Liver (tissue), 9 donors: ENCODE results near the gene RELN. TPM values are rescaled to one million over a fixed set of nuclear protein-coding genes. Genes with fewer than 3 reads are reported as not detected.

Experiments
- DNase-seq: peaks from one replicate; pipeline ENCODE4 v3.0.0-alpha.2; 2017; ENCODE audit warnings: low spot score
- H3K27ac ChIP-seq, 2 donors: one replicate each; pipeline ENCODE4 v1.7.0; 2013; ENCODE audit warnings: inconsistent platforms in 2 of 2, low read length in 2 of 2, control low read depth in 1 of 2, low read depth in 1 of 2, mild to moderate bottlenecking in 1 of 2
- H3K27me3 ChIP-seq, 4 donors: one replicate each; pipeline versions ENCODE4 v1.6.1 to v1.7.0; 2013; ENCODE audit warnings: low read length in 3 of 4, inconsistent platforms in 1 of 4, mild to moderate bottlenecking in 1 of 4, moderate library complexity in 1 of 4; ENCODE audit not compliant: control insufficient read depth in 4 of 4, insufficient read depth in 4 of 4
- H3K36me3 ChIP-seq, 4 donors: one replicate each; pipeline versions ENCODE4 v1.6.1 to v1.7.0; 2013; ENCODE audit warnings: low read length in 3 of 4, mild to moderate bottlenecking in 3 of 4, low read depth in 1 of 4, moderate library complexity in 1 of 4; ENCODE audit not compliant: control insufficient read depth in 4 of 4, insufficient read depth in 3 of 4
- H3K4me1 ChIP-seq, 4 donors: one replicate each; pipeline versions ENCODE4 v1.6.1 to v1.7.0; 2013; ENCODE audit warnings: low read length in 3 of 4, mild to moderate bottlenecking in 3 of 4, moderate library complexity in 1 of 4; ENCODE audit not compliant: control insufficient read depth in 4 of 4, insufficient read depth in 4 of 4
- H3K4me3 ChIP-seq, 3 donors: one replicate each; pipeline versions ENCODE4 v1.6.1 to v1.7.0; 2013; ENCODE audit warnings: low read length in 3 of 3, control low read depth in 1 of 3, low read depth in 1 of 3, mild to moderate bottlenecking in 1 of 3
- H3K9ac ChIP-seq, 2 donors: one replicate each; pipeline ENCODE4 v1.7.0; 2013; ENCODE audit warnings: low read length in 2 of 2, mild to moderate bottlenecking in 2 of 2, moderate library complexity in 2 of 2, control low read depth in 1 of 2, low read depth in 1 of 2
- H3K9me3 ChIP-seq, 4 donors: one replicate each; pipeline versions ENCODE4 v1.6.1 to v1.7.0; 2013; ENCODE audit warnings: low read length in 3 of 4; ENCODE audit not compliant: control insufficient read depth in 4 of 4
- ATF3 ChIP-seq: IDR thresholded peaks from 2 replicates; pipeline ENCODE4 v1.6.1; 2016; ENCODE audit warnings: antibody characterized with exemption
- CTCF ChIP-seq: fragments of 150-350 bp; IDR thresholded peaks from 2 replicates; pipeline ENCODE4 v1.5.1; 2017; ENCODE audit warnings: improper control_type of control experiment, low read depth, low read length; ENCODE audit not compliant: missing input control
- FOXA1 ChIP-seq: IDR thresholded peaks from 2 replicates; pipeline ENCODE4 v1.6.1; 2016; ENCODE audit warnings: antibody characterized with exemption
- FOXA2 ChIP-seq: IDR thresholded peaks from 2 replicates; pipeline ENCODE4 v1.6.1; 2016; ENCODE audit warnings: antibody characterized with exemption
- GABPA ChIP-seq, 2 donors: IDR thresholded peaks in 1 of 2; conservative IDR thresholded peaks in 1 of 2; 2 replicates each; pipeline ENCODE4 v1.6.1; 2016; ENCODE audit warnings: antibody characterized with exemption in 2 of 2, mild to moderate bottlenecking in 1 of 2, moderate library complexity in 1 of 2
- HNF4A ChIP-seq, 2 donors: conservative IDR thresholded peaks; 2 replicates each; pipeline ENCODE4 v1.6.1; 2016; ENCODE audit warnings: antibody characterized with exemption in 2 of 2, mild to moderate bottlenecking in 2 of 2
- HNF4G ChIP-seq: IDR thresholded peaks from 2 replicates; pipeline ENCODE4 v1.6.1; 2016; ENCODE audit warnings: antibody characterized with exemption
- JUND ChIP-seq, 2 donors: IDR thresholded peaks; 2 replicates each; pipeline ENCODE4 v1.6.1; 2016; ENCODE audit warnings: antibody characterized with exemption in 2 of 2
- NR2F2 ChIP-seq: IDR thresholded peaks from 2 replicates; pipeline ENCODE4 v1.6.1; 2016; ENCODE audit warnings: antibody characterized with exemption
- RAD21 ChIP-seq, 2 donors: IDR thresholded peaks; 2 replicates each; pipeline ENCODE4 v1.6.1; 2016; ENCODE audit warnings: antibody characterized with exemption in 2 of 2, mild to moderate bottlenecking in 2 of 2
- REST ChIP-seq: IDR thresholded peaks from 2 replicates; pipeline ENCODE4 v1.6.1; 2016; ENCODE audit warnings: antibody characterized with exemption, mild to moderate bottlenecking
- RXRA ChIP-seq, 2 donors: IDR thresholded peaks; 2 replicates each; pipeline ENCODE4 v1.6.1; 2017 to 2018; ENCODE audit warnings: antibody characterized with exemption in 2 of 2, mild to moderate bottlenecking in 1 of 2
- TAF1 ChIP-seq: conservative IDR thresholded peaks from 2 replicates; pipeline ENCODE4 v1.6.1; 2016; ENCODE audit warnings: antibody characterized with exemption, mild to moderate bottlenecking
- YY1 ChIP-seq: IDR thresholded peaks from 2 replicates; pipeline ENCODE4 v1.6.1; 2016; ENCODE audit warnings: antibody characterized with exemption, mild to moderate bottlenecking
- ZBTB33 ChIP-seq: IDR thresholded peaks from 2 replicates; pipeline ENCODE4 v1.6.1; 2016; ENCODE audit warnings: antibody characterized with exemption
- WGBS: extraction: QIAGEN DNeasy Blood & Tissue Kit; methylation state at CpG from one replicate; pipeline ENCODE4 v1.1.7; 2013; 5-methylcytosine and 5-hydroxymethylcytosine counted together
- polyA plus RNA-seq, 2 donors: library from polyadenylated mRNA; stranded (reverse) in 1 of 2; unstranded in 1 of 2; fragments of 200-250 nt in 1 of 2; fragments of >200 nt in 1 of 2; fragmentation: Nextera tagmentation in 1 of 2; extraction: Ambion mirVana in 1 of 2; gene quantifications; one replicate each; pipeline versions ENCODE4 v1.2.1 to v1.2.3, GENCODE V29; 2013 to 2015
- total RNA-seq, 2 donors: library from RNA; depleted of rRNA; stranded (reverse); fragments of >200 nt; gene quantifications; one replicate each; pipeline ENCODE4 v1.2.3, GENCODE V29; 2014
- donor health status: healthy.
- donor health status: healthy.
- donor health status: healthy.
- donor health status: healthy.
- donor health status: healthy.

The RELN gene
- total and polyA plus RNA-seq, 4 donors: 10.0 to 69.8 (median 28.4) TPM

- TF ChIP-seq REST: no peak
- no peak for TF ChIP-seq RAD21 (IDR thresholded peaks at IDR 0.05)
- no peak for TF ChIP-seq NR2F2
- no peak for TF ChIP-seq ZBTB33
- no peak for TF ChIP-seq TAF1
- no peak for TF ChIP-seq HNF4G
- no peak for TF ChIP-seq YY1
- no peak for TF ChIP-seq FOXA2
- TF ChIP-seq HNF4A (conservative IDR thresholded peaks at IDR 0.05): no peak
- no peak for TF ChIP-seq RXRA (IDR thresholded peaks at IDR 0.05)
- H3K9ac ChIP-seq: no peak overlapping the region
- H3K4me1 ChIP-seq: no peaks in the 10 kb centered on the region
- no peaks in the 10 kb centered on the region for H3K9me3 ChIP-seq
- H3K36me3 ChIP-seq: no peaks in the 10 kb centered on the region
- no peak overlapping the region for H3K27ac ChIP-seq
- 85% methylated on average over 3 of the region's 3 CpGs for WGBS
- no peak overlapping the region for H3K4me3 ChIP-seq
- H3K27me3 ChIP-seq: no peaks in the 10 kb centered on the region
- DNase-seq: no peak
These were observed 223.6 kb downstream of the RELN start for GRCh38 chr7:103765901-103766300.

- WGBS: 93% methylated on average over 8 of the region's 8 CpGs
- Histone ChIP-seq H3K9me3 (no peaks in the 10 kb centered on the region), H3K36me3 (no peaks in the 10 kb centered on the region), H3K27ac (no peak overlapping the region), H3K4me1 (no peaks in the 10 kb centered on the region), H3K9ac (no peak overlapping the region), H3K27me3 (no peaks in the 10 kb centered on the region), H3K4me3 (no peak overlapping the region)
- TF ChIP-seq ATF3 (no peak), JUND (IDR thresholded peaks at IDR 0.05) (no peak), HNF4A (conservative IDR thresholded peaks at IDR 0.05) (no peak), TAF1 (no peak), CTCF (no peak), FOXA1 (no peak), REST (no peak), GABPA (IDR thresholded peaks at IDR 0.05 in 1 of 2, conservative IDR thresholded peaks at IDR 0.05 in 1 of 2) (no peak), NR2F2 (no peak)
- no peak for DNase-seq
These were observed 224.6 kb downstream of the RELN start for GRCh38 chr7:103764901-103765300.
